ENCODE measurements around the gene ZNF484.
"Not testable (repeated sequence)": the region's sequence is repeated elsewhere in the genome, so short reads cannot be mapped to it uniquely, and the experiment has no call there.

DNA sequence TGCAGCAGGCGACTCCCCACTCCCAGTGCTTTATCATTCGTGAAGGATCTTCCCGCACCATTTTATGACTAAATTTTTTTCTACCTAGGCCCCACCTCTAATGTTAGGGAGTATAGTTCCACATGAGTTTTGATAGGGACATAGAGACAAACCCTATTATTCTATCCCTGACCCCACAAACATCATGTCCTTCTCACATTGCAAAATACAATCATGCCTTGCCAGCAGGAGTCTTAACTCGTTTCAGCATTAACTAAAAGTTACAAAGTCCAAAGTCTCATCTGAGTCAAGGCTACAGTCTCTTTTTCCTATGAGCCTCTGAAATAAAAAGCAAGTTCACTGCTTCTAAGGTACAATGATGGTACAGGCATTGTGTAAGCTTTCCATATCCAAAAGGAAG, 14.4 kb upstream of the ZNF484 start:
- TF ChIP-seq, protein P1, sequence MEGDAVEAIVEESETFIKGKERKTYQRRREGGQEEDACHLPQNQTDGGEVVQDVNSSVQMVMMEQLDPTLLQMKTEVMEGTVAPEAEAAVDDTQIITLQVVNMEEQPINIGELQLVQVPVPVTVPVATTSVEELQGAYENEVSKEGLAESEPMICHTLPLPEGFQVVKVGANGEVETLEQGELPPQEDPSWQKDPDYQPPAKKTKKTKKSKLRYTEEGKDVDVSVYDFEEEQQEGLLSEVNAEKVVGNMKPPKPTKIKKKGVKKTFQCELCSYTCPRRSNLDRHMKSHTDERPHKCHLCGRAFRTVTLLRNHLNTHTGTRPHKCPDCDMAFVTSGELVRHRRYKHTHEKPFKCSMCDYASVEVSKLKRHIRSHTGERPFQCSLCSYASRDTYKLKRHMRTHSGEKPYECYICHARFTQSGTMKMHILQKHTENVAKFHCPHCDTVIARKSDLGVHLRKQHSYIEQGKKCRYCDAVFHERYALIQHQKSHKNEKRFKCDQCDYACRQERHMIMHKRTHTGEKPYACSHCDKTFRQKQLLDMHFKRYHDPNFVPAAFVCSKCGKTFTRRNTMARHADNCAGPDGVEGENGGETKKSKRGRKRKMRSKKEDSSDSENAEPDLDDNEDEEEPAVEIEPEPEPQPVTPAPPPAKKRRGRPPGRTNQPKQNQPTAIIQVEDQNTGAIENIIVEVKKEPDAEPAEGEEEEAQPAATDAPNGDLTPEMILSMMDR (conservative IDR thresholded peaks at IDR 0.05 in 1 of 2, IDR thresholded peaks at IDR 0.05 in 1 of 2; ENCODE audit: low read depth in 1 of 2, low read length in 2 of 2): not testable (repeated sequence)
- TF ChIP-seq EZH2 (IDR thresholded peaks at IDR 0.05; ENCODE audit: low read length, missing control alignments): not testable (repeated sequence)

All from fibroblast of lung (primary cell).